IPS-NIHi11 (cell line): Measurements from ENCODE around the gene KLHL9.
"Not testable (repeated sequence)": the region's sequence is repeated elsewhere in the genome, so short reads cannot be mapped to it uniquely, and the experiment has no call there.

Experiments used
- DNase-seq: peaks from one replicate; pipeline ENCODE4 v3.0.0; 2012; ENCODE audit warnings: mixed read lengths, low spot score

The KLHL9 gene

GRCh38 chr9:21334701-21335632 lies at the start of gene KLHL9:
Gene KLHL9 (minus strand): TSS chr9:21335404. CDS start chr9:21334859, 545 bp downstream.
- DNase-seq: peak; percentile 95

- DNase-seq: no peak
Measured at GRCh38 chr9:21383627-21384026, 48.4 kb upstream of the KLHL9 start.

- DNase-seq: peak; percentile 8
Measured at GRCh38 chr9:21381448-21382339, 46.5 kb upstream of the KLHL9 start.

GRCh38 chr9:21371467-21371866 lies 36.3 kb upstream of the KLHL9 start:
- not testable (repeated sequence) for DNase-seq

- DNase-seq: no peak
Measured at GRCh38 chr9:21367957-21368356, 32.8 kb upstream of the KLHL9 start, which contains the start of gene IFNA13. Gene IFNA13 (minus strand): TSS chr9:21368057. CDS start chr9:21368010, 47 bp downstream.

GRCh38 chr9:21367169-21367568 lies 32.0 kb upstream of the KLHL9 start:
- not testable (repeated sequence) for DNase-seq

- no peak for DNase-seq
Measured at GRCh38 chr9:21362287-21362686, 27.1 kb upstream of the KLHL9 start.

GRCh38 chr9:21357479-21358460 lies 22.6 kb upstream of the KLHL9 start:
- no peak for DNase-seq

GRCh38 chr9:21350787-21351186 lies 15.6 kb upstream of the KLHL9 start, which contains the start of gene IFNA6:
Gene IFNA6 (minus strand): TSS chr9:21350887. CDS start chr9:21350887, 0 bp downstream.
- no peak for DNase-seq

- no peak for DNase-seq
Measured at GRCh38 chr9:21348430-21348970, 13.3 kb upstream of the KLHL9 start.

- DNase-seq: no peak
Measured at GRCh38 chr9:21340735-21341134, 5.5 kb upstream of the KLHL9 start.

GRCh38 chr9:21336457-21336856 lies 1.3 kb upstream of the KLHL9 start:
- DNase-seq: no peak

GRCh38 chr9:21333226-21333625 lies 2.0 kb downstream of the KLHL9 start:
- DNase-seq: no peak

GRCh38 chr9:21331676-21332402 lies 3.4 kb downstream of the KLHL9 start:
- DNase-seq: no peak

- DNase-seq: peak; percentile 32
Measured at GRCh38 chr9:21326526-21327139, 8.6 kb downstream of the KLHL9 start.

GRCh38 chr9:21324047-21324446 lies 11.2 kb downstream of the KLHL9 start:
- DNase-seq: no peak

- no peak for DNase-seq
Measured at GRCh38 chr9:21322911-21323461, 12.2 kb downstream of the KLHL9 start.

- no peak for DNase-seq
Measured at GRCh38 chr9:21320465-21320864, 14.7 kb downstream of the KLHL9 start.
